ENCODE results near the gene MROH2A. TPM values are rescaled to one million over a fixed set of nuclear protein-coding genes. Genes with fewer than 3 reads are reported as not detected.

The MROH2A gene
- total RNA-seq, 1 donor from 2014 or later: not detected

- TF ChIP-seq CTCF (IDR thresholded peaks at IDR 0.05; ENCODE audit: partially characterized antibody, unreplicated experiment): no peak
- Mint-ChIP-seq H3K27me3 (ENCODE audit: unreplicated experiment) (peaks cover 9% of the 10 kb centered on the region), H3K4me3 (ENCODE audit: unreplicated experiment) (no peak overlapping the region), H3K36me3 (ENCODE audit: unreplicated experiment) (peaks cover 4% of the 10 kb centered on the region), H3K9me3 (ENCODE audit: unreplicated experiment) (peaks cover 6% of the 10 kb centered on the region), H3K4me1 (ENCODE audit: low read depth, unreplicated experiment) (no peaks in the 10 kb centered on the region), H3K27ac (ENCODE audit: unreplicated experiment) (no peak overlapping the region)
- no peak for DNase-seq
Observed at GRCh38 chr2:233791883-233792329, 13.8 kb downstream of the MROH2A start.

DNA sequence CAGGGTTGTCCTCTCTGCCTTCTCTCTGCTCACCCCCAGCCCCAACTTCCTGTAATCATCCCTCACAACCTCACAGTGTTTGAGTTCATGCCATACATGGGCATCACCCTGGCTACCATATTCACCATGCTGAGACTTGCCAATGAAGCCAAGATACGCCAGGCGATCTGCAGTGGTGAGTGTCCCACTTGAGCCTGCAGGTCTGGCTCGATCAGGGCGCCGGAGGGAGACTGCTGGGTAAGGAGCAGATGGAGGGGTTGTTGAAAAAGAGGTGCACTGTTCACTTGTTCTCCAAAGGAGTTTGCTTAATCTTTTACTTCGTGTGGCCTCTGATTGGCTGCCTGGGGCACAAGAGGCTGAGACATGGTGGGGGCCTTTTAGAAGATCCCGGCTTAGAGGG, 14.6 kb downstream of the MROH2A start:
- Mint-ChIP-seq H3K4me3 (ENCODE audit: unreplicated experiment) (no peak overlapping the region), H3K27ac (ENCODE audit: unreplicated experiment) (no peak overlapping the region), H3K27me3 (ENCODE audit: unreplicated experiment) (peaks cover 9% of the 10 kb centered on the region), H3K9me3 (ENCODE audit: unreplicated experiment) (peaks cover 8% of the 10 kb centered on the region), H3K4me1 (ENCODE audit: low read depth, unreplicated experiment) (no peaks in the 10 kb centered on the region), H3K36me3 (ENCODE audit: unreplicated experiment) (peaks cover 4% of the 10 kb centered on the region)
- no peak for DNase-seq
- TF ChIP-seq CTCF (IDR thresholded peaks at IDR 0.05; ENCODE audit: partially characterized antibody, unreplicated experiment): no peak

- no peak for TF ChIP-seq CTCF (IDR thresholded peaks at IDR 0.05; ENCODE audit: partially characterized antibody, unreplicated experiment)
- Mint-ChIP-seq H3K9me3 (ENCODE audit: unreplicated experiment) (peaks cover 8% of the 10 kb centered on the region), H3K27ac (ENCODE audit: unreplicated experiment) (no peak overlapping the region), H3K4me3 (ENCODE audit: unreplicated experiment) (no peak overlapping the region), H3K27me3 (ENCODE audit: unreplicated experiment) (peaks cover 9% of the 10 kb centered on the region), H3K36me3 (ENCODE audit: unreplicated experiment) (peaks cover 4% of the 10 kb centered on the region), H3K4me1 (ENCODE audit: low read depth, unreplicated experiment) (no peaks in the 10 kb centered on the region)
- DNase-seq: no peak
Observed at GRCh38 chr2:233793465-233794127, 15.5 kb downstream of the MROH2A start.

DNA sequence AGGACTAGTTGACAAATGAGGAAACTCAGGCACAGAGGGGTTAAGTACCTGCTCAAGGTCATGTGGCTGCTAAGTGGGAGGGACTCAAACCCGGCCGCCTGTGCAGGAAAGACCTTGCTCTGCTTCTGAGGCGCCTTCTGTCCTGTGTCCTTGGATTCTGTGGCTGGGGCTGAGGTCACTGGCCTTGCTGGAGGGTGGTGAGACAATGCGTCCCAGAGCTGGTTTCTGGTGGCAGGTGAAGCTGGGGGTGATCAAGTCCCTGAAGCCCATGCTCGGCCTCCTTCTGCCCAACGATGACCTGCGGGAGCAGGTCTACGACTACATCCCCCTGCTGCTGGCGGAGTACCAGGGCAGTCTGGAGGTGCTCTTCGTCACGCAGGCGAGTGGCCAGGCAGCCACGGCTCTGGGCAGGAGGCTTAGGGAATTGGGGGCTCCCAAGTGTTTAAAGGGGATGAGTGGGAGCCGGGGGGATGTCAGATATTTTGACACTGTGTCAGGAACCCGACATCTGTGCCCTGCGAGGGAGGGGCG, 16.1 kb downstream of the MROH2A start:
- Mint-ChIP-seq H3K27me3 (ENCODE audit: unreplicated experiment) (peaks cover 9% of the 10 kb centered on the region), H3K27ac (ENCODE audit: unreplicated experiment) (no peak overlapping the region)
- DNase-seq: no peak

More for the DNA sequence above, 16.1 kb downstream of the MROH2A start:
- Mint-ChIP-seq H3K9me3 (ENCODE audit: unreplicated experiment) (peaks cover 8% of the 10 kb centered on the region), H3K36me3 (ENCODE audit: unreplicated experiment) (peaks cover 4% of the 10 kb centered on the region), H3K4me3 (ENCODE audit: unreplicated experiment) (no peak overlapping the region), H3K4me1 (ENCODE audit: low read depth, unreplicated experiment) (peaks cover 3% of the 10 kb centered on the region)
- TF ChIP-seq CTCF (IDR thresholded peaks at IDR 0.05; ENCODE audit: partially characterized antibody, unreplicated experiment): no peak

Measured in glutamatergic neuron (in vitro differentiated cells).